Neural cell (in vitro differentiated cells): ENCODE measurements around the gene RING1. TPM values are rescaled to one million over a fixed set of nuclear protein-coding genes. Genes with fewer than 3 reads are reported as not detected.

ENCODE experiments used
- H2AFZ ChIP-seq: fragments of 200-600, 300-800 bp; sonication (generic), shearing (Covaris generic); 2 replicates; pipeline ENCODE4 v1.6.0; 2014; ENCODE audit warnings: low read depth, mild to moderate bottlenecking, antibody characterized with exemption, low read length, moderate library complexity
- H3F3A ChIP-seq: fragments of 200-600 bp; shearing (Covaris generic); 2 replicates; pipeline ENCODE4 v1.6.1; 2016; ENCODE audit warnings: mild to moderate bottlenecking, moderate library complexity, mixed read lengths, antibody characterized with exemption, low read length; ENCODE audit not compliant: insufficient read depth, poor library complexity, severe bottlenecking
- H3K27ac ChIP-seq: fragments of 200-600, 300-800 bp; sonication (generic), shearing (Covaris generic); 2 replicates; pipeline ENCODE4 v1.5.1; 2014; ENCODE audit warnings: mild to moderate bottlenecking, low read length, moderate library complexity
- H3K27me3 ChIP-seq: fragments of 300-800, 200-600 bp; sonication (generic), shearing (Covaris generic); 2 replicates; pipeline ENCODE4 v1.6.0; 2014; ENCODE audit warnings: mild to moderate bottlenecking, low read depth, low read length, moderate library complexity; ENCODE audit not compliant: insufficient read depth
- H3K36me3 ChIP-seq: fragments of 300-800, 200-600 bp; sonication (generic), shearing (Covaris generic); 2 replicates; pipeline ENCODE4 v1.5.1; 2014; ENCODE audit warnings: mild to moderate bottlenecking, antibody characterized with exemption, low read length, moderate library complexity; ENCODE audit not compliant: insufficient read depth
- H3K4me2 ChIP-seq: fragments of 300-800, 200-600 bp; sonication (generic), shearing (Covaris generic); 2 replicates; pipeline ENCODE4 v1.6.0; 2014; ENCODE audit warnings: mild to moderate bottlenecking, low read length
- H3K4me3 ChIP-seq: fragments of 300-800, 200-600 bp; sonication (generic), shearing (Covaris generic); 2 replicates; pipeline ENCODE4 v1.5.1; 2014; ENCODE audit warnings: mild to moderate bottlenecking, low read length, moderate library complexity
- H3K79me2 ChIP-seq: fragments of 200-600 bp; shearing (Covaris generic); replicated peaks from 2 replicates; pipeline ENCODE4 v1.6.0; 2014; ENCODE audit warnings: mild to moderate bottlenecking, low read length, moderate library complexity; ENCODE audit not compliant: insufficient read depth
- H3K9ac ChIP-seq: fragments of 300-800, 200-600 bp; sonication (generic), shearing (Covaris generic); 2 replicates; pipeline ENCODE4 v1.6.1; 2016; ENCODE audit warnings: mild to moderate bottlenecking, low read length, mixed read lengths
- H3K9me2 ChIP-seq: fragments of 200-600 bp; shearing (Covaris generic); 2 replicates; pipeline ENCODE4 v1.6.1; 2016; ENCODE audit warnings: mild to moderate bottlenecking, low read length, mixed read lengths; ENCODE audit not compliant: insufficient read depth
- H3K9me3 ChIP-seq: fragments of 200-600, 300-800 bp; sonication (generic), shearing (Covaris generic); 2 replicates; pipeline ENCODE4 v1.6.1; 2016; ENCODE audit warnings: mild to moderate bottlenecking, mixed run types, low read length, moderate library complexity, mixed read lengths
- H4K20me1 ChIP-seq: fragments of 200-600 bp; shearing (Covaris generic); 2 replicates; pipeline ENCODE4 v1.6.1; 2016; ENCODE audit warnings: mild to moderate bottlenecking, mixed run types; ENCODE audit not compliant: insufficient read depth
- CTCF ChIP-seq: fragments of 450-650 bp; IDR thresholded peaks from 2 replicates; pipeline ENCODE4 v1.5.1; 2014; ENCODE audit warnings: antibody characterized with exemption, mild to moderate bottlenecking, moderate library complexity; ENCODE audit not compliant: poor library complexity, severe bottlenecking
- EP300 ChIP-seq: fragments of 450-650 bp; conservative IDR thresholded peaks from 2 replicates; pipeline ENCODE4 v1.6.1; 2014; ENCODE audit warnings: antibody characterized with exemption, mild to moderate bottlenecking, moderate library complexity; ENCODE audit not compliant: poor library complexity, severe bottlenecking
- EZH2 ChIP-seq: fragments of 200-600, 300-800 bp; shearing (Covaris generic), sonication (generic); IDR thresholded peaks from 2 replicates; pipeline ENCODE4 v1.6.1; 2014; ENCODE audit warnings: antibody characterized with exemption, low read length, borderline replicate concordance, mild to moderate bottlenecking; ENCODE audit not compliant: insufficient read depth, poor library complexity, severe bottlenecking
- MXI1 ChIP-seq: fragments of 450-650 bp; conservative IDR thresholded peaks from 2 replicates; pipeline ENCODE4 v1.6.1; 2014; ENCODE audit warnings: antibody characterized with exemption, mild to moderate bottlenecking; ENCODE audit not compliant: poor library complexity, severe bottlenecking
- POLR2AphosphoS5 ChIP-seq: IDR thresholded peaks from 2 replicates; pipeline ENCODE4 v1.6.1; 2012
- RAD21 ChIP-seq: fragments of 450-650 bp; conservative IDR thresholded peaks from 2 replicates; pipeline ENCODE4 v1.6.1; 2014; ENCODE audit warnings: antibody characterized with exemption, mild to moderate bottlenecking, moderate library complexity
- REST ChIP-seq: IDR thresholded peaks from 2 replicates; pipeline ENCODE4 v1.6.1; 2012; ENCODE audit warnings: borderline replicate concordance
- SMC3 ChIP-seq: fragments of 450-650 bp; conservative IDR thresholded peaks from 2 replicates; pipeline ENCODE4 v1.6.1; 2014; ENCODE audit warnings: antibody characterized with exemption, mild to moderate bottlenecking, moderate library complexity; ENCODE audit not compliant: poor library complexity
- TAF1 ChIP-seq: IDR thresholded peaks from 2 replicates; pipeline ENCODE4 v1.6.1; 2012; ENCODE audit warnings: low read depth
- polyA plus RNA-seq: library from polyadenylated mRNA; depleted of rRNA; stranded (reverse); fragments of >200 nt; gene quantifications from 2 replicates; pipeline ENCODE4 v1.2.3, GENCODE V29; 2014

The RING1 gene
- polyA plus RNA-seq, 1 donor from 2014 or later: 107 TPM

- Histone ChIP-seq H3K4me3 (no peak overlapping the region), H3K36me3 (peaks cover 8% of the 10 kb centered on the region), H3K4me2 (no peak overlapping the region), H3K27ac (no peak overlapping the region), H3K9me2 (no peaks in the 10 kb centered on the region), H4K20me1 (no peaks in the 10 kb centered on the region), H2AFZ (no peak overlapping the region), H3K9me3 (no peaks in the 10 kb centered on the region), H3K27me3 (peaks cover 17% of the 10 kb centered on the region), H3F3A (no peaks in the 10 kb centered on the region), H3K79me2 (no peaks in the 10 kb centered on the region), H3K9ac (no peak overlapping the region)
- TF ChIP-seq SMC3 (no peak), MXI1 (no peak), EZH2 (no peak), RAD21 (no peak), POLR2AphosphoS5 (no peak), REST (no peak), TAF1 (no peak), CTCF (no peak), EP300 (no peak)
Observed at GRCh38 chr6:33193619-33194018, 14.7 kb upstream of the RING1 start.

- Histone ChIP-seq H3K4me3 (no peak overlapping the region), H3K9me2 (no peaks in the 10 kb centered on the region), H3K27ac (no peak overlapping the region), H3K4me2 (no peak overlapping the region), H3K9me3 (no peaks in the 10 kb centered on the region), H4K20me1 (no peaks in the 10 kb centered on the region), H2AFZ (no peak overlapping the region), H3F3A (no peaks in the 10 kb centered on the region), H3K27me3 (peaks cover 17% of the 10 kb centered on the region), H3K9ac (no peak overlapping the region), H3K36me3 (peaks cover 8% of the 10 kb centered on the region), H3K79me2 (peaks cover 4% of the 10 kb centered on the region)
- TF ChIP-seq EZH2: no peak
- TF ChIP-seq RAD21: no peak
- no peak for TF ChIP-seq TAF1
Observed at GRCh38 chr6:33194431-33194979, 13.8 kb upstream of the RING1 start.
